ENCODE results near the gene SSTR3.
A peak's percentile ranks its signal among the peaks of the same experiment; 100 is the strongest.
"Not testable (repeated sequence)": the region's sequence is repeated elsewhere in the genome, so short reads cannot be mapped to it uniquely, and the experiment has no call there.

Gene SSTR3

DNA sequence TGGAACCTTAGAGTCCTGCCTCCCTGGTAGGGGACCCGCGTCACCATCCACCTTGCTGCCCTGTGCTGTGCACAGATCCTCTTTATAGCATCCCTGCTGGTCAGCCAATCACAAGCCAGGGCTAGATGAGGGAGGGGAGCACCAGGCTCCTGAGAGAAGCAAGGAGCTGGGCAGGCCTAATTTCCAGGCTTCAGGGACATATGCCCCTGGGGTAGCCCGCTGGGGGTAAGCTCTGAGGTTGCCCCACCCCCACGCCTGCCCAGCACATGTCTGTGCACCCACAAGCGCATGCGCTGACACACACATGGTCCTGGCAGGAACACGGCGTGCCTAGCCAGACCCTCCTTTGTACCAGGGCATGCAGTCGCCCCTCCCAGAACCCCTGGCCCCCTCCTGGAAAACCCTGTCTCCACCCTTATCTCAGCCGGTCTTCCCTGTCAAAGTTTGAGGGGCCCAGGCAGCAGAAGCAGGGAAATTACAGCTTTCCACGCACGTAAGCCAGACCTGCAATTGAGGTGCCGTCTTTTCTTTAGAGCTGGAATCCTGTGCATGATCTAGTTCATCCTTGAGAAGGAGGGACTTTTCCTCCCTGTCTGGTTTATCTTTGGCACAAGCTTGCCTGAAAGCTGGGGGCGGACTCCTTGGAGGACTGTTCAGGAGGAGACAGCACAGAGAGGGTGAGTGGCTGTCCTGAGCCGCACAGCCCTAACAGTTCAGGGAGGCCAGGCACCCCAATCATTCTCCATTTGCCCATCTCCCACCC is 2.1 kb downstream of the SSTR3 start:
- no peak for DNase-seq (ENCODE audit: low read depth)

DNA sequence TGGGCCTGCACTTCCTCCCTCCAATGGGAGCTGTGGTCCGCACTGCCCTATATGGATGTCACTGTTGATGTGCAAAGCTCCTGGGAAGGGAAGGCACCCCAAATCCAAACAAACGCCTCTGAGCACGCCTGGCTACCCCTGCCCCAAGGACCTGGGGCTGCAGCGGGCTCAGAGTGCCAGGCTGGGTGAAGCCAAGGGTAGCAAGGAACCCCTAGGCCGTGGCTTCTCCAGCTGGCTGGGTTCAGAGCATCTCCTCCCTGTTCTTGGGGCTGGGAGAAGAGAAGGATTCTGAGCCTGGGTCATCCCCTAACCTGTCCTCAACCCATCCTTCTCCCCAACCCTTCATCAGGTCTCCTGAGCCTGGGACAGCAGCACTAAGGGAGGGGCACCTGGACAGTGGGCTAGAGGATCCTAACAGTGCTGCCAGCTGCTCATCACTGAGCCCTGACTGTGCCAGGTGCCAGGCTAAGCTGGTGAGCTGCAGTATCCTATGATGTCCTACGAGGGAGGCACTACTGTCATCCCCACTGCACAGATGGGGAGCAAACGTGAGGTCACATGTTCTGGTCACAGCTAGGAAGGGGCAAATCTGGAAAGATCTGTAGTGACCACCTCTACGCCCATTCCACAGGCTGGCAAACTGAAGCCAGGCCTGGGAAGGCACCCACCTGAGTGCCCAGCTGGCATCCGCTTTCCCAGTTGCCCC is 3.0 kb downstream of the SSTR3 start:
- DNase-seq (ENCODE audit: low read depth), result no peak

DNA sequence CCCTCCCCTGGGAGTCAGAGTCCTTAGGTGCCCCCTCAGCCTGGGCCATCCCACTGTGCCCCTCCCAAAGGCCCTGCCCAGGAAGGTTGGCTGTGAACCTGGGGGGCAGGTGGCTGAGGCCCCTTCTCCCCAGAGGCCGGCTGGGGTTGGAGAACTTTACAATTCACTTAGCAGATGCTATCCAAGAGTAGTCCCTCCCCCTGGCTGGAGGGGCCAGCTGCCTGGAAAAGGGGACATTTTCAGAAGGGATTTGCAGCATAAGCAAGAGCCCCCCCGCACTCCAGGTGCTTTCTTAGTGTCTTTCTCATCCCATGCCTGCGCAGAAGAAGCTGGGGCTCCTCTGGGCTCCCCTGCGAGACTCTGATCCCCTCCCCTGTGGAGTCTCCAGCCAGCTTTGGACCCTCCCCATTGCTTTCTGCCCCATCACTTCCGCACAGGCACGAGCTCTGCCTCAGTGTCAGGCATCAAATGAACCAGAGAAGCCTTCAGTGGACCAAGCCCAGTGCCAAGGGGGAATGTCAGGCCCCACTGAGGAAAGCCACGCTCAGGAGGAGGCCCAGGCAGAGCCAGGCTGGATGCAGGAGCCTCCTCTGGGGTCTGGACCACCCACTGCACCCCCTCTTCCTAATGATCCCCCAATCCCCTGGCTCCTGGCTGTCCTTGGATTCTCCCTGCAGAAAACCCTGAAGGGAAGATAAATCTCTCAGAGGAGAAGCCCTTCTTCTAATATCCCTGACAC is 3.7 kb downstream of the SSTR3 start:
- no peak for DNase-seq (ENCODE audit: low read depth)

DNA sequence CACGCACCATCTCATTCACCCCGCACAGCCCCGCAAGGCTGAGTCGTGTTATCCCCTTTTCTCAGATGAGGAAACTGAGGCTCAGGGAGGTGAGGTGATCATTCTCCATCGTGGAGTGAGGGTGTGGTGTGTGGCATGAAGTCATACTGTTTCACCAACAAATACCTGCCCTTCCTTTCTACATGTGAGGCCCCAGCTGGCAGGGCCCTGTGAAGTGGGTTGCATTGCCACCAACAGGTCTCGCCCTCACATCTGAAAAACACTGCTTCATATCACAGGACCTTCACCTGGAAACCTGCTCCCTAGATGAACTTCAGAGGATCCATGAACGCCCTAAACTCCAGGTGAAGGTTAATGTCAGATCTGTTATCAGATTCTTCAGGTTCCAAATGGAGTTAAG is 4.3 kb downstream of the SSTR3 start:
- no peak for DNase-seq (ENCODE audit: low read depth)

DNA sequence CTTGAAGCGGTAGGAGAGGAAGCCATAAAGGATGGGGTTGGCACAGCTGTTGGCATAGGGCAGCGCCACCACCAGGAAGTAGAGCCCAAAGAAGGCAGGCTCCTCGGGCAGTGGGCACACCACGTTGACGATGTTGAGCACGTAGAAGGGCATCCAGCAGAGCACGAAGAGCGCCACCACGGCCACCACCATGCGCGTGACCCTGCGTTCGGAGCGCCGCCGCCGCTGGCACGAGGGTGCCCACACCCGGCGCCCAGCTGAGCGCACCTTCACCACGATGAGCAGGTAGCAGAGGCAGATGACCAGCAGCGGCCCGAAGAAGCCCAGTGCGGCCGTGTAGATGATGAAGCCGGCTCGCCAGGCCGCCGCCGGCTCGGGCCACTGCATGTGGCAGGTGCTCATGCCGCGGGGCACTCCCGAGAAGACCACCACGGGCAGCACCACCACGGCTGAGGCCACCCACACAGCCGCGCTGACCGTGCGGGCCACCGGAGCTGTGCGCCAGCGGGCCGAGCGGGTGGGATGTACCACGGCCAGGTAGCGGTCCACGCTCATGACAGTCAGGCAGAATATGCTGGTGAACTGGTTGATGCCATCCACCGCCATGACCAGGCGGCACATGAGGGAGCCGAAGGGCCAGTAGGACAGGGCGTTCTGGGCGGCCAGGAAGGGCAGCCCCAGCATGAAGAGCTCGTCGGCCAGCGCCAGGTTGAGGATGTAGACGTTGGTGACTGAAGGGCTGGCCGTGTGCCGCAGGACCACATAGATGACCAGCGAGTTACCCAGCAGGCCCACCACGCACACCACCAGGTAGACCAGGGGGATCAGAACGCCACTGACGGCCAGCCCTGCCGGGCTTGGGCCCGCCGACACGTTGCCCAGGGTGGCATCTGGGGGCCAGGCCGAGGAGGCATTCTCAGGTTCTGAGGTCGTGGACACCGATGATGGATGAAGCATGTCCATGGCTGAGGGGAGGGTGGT is 5.1 kb downstream of the SSTR3 start:
- no peak for DNase-seq (ENCODE audit: low read depth)

DNA sequence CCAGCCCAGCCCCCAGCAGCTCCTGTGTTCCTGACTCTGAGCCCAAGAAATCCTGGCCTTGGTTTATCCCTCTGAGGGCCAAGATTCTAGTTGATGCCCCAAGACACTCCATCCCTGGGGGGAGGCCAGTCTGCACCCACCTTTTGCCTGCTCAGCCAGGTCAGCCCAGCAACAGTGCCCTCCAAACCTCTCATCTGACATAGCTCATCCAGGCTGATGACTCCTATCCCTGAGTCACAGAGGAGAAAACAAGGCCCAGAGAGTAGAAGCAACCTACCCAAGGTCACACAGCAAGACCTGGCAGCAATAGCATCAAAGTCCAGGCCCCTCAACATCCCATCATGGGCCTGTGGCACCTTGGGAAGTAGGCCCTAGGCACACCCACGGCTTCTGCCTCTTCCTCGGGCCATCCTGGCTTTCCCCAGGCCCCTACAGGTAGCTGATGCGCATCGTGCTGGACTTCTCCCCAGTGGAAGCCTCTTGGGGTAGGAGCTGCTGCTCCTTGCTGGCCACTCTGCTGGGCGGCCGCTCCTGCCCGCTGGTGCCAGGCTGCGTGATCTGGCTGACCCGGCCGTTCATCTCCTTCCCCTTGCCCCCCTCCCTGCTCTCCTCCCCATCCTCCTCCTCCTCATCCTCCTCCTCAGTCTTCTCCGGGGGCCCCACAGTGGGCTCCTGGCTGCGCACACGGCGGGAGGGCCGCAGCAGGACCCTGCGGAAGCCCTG is 6.0 kb downstream of the SSTR3 start:
- DNase-seq (ENCODE audit: low read depth), result no peak

DNA sequence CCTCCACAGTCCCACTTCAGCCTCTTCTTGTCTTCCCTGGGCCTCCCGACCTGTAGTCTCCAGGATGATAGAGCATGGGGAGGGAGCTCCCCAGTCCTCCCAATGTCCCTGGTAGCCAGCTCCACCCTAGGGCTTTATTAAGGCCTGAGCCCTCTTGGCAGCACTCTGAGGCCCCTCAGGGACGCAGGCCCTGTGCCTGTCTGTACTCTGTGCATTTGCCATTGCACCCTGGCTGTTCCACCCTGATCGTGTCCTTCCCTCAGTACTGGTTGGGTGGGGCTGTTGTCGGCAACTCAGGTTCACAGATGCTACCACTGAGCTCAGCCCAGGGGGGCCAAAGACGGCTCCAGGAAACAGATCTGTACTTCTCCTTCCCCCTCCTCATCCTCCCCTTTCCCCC is 7.2 kb downstream of the SSTR3 start:
- DNase-seq (ENCODE audit: low read depth), result no peak

DNA sequence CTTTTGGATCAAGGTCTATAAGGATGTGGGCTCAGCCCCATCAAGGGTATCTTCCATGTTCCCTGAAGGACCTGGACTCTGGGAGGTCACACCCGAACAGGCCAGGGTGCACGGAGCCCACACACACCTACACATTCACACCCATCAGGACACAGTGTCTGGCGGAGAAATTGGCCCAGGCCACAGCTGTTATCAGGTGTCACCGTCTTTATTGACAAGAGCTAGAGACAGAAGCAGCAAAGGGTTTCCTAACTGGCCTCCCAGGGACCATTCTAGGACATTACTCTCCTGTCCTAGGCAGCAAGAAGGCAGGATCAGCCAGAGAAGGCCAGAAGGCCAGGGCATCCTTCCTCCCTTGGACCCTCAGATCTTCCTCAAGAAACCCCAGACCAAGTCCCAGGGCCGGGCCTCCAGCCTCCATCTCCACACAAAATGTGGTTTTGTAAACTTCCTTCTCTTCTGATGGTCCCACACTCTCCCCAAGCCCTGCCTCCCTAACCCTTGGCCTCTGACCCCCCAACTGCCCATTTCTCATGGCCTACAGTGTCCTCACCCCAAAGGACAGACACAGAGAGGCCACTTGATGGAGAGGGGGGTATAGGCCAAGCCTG is 8.1 kb downstream of the SSTR3 start:
- no peak for DNase-seq (ENCODE audit: low read depth)

DNA sequence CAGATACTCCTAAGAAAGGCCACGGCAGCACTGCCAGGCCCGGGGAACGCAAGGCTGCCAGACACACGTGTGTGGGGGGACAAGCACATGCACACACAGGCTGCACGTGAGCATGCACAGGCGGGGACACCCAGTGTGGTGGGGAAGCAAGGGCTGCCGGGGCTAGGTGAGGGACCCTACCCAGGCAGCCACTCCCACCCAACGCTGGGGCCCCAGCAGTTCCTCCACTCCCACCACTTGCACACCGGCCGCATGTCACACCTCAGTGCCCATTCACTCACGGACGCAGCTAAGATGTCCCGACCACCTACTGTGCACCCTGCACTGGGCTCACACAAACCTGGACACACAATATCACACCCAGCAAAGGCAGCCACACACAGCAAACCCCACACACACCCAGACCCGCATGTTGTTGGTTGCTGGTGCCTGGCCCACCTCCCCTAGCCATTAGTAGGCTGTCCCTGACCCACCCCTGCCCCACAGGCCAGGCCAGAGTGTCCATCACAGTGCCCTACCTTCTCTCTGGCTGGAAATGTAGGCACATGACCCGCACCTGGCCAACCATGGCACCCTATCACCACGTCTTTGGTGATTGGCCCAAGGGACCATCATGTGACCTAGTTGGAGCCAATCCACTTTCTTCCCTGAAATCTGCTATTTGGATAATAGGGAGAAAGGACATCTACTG is 8.8 kb downstream of the SSTR3 start:
- no peak for DNase-seq (ENCODE audit: low read depth)

DNA sequence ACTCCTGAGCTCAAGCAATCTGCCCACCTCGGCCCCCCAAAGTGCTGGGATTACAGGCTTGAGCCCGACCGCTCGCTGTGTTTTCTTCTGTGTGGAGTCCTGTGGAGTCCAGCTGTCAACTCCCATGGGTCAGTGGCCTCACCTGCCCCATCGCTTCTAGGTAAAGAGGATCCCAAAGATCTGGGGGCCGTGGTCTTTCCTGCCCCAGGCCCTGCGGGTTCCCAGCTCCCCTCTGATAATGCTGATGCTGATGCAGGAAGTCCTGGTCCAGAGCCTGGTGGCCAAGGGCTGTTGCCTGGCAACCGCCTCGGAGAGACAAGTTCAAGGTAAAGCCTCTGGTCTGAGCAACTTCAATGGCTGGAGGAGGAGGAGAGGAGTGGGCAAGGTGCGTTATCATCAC is 9.6 kb downstream of the SSTR3 start:
- DNase-seq (ENCODE audit: low read depth), result no peak

DNA sequence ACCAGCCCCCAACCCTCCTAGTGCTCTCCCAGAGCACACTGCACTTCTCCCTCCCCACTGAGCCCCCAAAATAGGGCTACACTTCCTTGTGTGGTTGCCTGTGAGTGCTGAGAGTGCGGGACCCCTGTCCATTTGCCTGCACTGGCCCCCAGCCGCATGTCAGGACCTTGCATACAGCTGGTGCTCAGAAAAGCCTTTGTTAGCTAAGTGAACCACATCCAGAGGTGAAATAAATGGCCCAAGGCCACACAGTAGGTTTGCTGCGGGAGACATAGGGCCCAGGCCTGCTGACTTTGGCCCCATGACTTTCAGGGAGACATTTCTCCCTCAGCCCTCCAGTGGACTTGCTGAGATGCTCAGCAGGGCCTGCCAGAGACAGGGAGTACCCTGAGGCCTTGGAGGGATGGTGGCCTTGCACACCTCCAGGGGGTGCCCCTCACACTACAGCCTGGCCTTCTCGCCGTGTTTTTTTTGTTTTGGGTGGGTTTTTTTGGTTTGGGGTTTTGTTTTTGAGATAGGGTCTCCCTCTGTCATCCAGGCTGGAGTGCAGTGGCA is 10.2 kb downstream of the SSTR3 start:
- no peak for DNase-seq (ENCODE audit: low read depth)

DNA sequence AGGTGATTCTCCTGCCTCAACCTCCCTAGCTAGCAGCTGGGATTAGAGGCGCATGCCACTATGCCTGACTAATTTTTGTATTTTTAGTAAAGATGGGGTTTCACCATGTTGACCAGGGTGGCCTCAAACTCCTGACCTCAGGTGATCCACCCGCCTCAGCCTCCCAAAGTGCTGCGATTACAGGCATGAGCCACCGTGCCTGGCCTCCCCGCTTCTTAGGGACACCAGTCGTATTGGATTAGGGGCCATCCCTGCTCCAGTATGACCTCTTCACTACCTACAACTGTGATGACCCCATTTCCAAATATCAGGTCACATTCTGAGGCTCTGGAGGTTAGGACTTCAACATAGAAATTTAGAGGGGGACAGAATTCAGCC is 10.8 kb downstream of the SSTR3 start:
- DNase-seq (ENCODE audit: low read depth), result not testable (repeated sequence)

DNA sequence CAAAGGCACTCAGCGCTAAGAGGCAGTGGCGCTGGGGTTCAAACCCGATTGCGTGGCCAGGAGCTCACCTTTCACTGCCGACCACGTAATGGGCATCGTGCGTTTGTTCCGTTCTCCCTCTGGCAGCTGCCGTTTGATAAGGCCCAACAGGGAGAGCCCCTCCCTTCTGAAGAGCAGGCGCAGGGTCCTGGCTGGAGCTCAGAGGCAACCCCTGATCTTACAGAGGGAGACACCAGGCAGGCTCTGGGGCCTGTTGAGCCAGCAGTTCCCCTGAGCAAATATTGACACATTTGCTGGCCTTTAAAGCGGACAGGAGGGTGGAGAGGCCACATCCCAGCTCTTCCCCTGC is 12.5 kb downstream of the SSTR3 start:
- DNase-seq (ENCODE audit: low read depth), result no peak

DNA sequence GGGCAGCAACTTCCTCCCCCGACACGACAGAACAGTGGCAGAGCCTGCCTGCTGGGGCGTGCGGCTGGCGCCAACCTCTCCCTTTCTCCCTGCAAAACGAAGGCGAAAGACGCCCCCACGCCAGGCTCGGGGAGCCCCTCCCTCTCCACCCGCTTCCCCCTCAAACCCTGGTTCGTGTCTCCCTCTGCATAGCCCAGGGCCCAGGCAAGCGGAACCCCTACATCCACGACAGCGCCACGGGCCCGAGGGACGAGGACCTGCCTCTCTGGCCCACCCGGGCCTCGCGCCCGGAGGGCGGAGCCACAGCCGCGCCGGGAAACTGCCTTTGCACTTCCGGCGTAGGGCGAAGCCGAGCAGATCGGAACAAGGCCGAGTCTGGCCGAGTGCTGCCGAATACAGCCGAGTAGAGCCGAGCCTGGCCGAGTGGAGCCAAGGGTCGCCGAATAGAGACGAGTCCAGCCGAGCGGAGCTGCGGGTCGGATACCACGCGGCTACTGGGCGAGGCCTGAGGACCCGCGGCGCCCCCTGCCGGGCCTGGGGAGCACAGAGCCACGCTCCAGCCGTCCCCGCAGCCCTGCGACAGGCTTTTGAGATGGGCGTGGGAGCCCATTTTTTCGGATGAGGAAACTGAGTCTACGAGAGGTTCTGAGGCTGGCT is 13.0 kb downstream of the SSTR3 start:
- DNase-seq (ENCODE audit: low read depth), result peak; percentile 96

DNA sequence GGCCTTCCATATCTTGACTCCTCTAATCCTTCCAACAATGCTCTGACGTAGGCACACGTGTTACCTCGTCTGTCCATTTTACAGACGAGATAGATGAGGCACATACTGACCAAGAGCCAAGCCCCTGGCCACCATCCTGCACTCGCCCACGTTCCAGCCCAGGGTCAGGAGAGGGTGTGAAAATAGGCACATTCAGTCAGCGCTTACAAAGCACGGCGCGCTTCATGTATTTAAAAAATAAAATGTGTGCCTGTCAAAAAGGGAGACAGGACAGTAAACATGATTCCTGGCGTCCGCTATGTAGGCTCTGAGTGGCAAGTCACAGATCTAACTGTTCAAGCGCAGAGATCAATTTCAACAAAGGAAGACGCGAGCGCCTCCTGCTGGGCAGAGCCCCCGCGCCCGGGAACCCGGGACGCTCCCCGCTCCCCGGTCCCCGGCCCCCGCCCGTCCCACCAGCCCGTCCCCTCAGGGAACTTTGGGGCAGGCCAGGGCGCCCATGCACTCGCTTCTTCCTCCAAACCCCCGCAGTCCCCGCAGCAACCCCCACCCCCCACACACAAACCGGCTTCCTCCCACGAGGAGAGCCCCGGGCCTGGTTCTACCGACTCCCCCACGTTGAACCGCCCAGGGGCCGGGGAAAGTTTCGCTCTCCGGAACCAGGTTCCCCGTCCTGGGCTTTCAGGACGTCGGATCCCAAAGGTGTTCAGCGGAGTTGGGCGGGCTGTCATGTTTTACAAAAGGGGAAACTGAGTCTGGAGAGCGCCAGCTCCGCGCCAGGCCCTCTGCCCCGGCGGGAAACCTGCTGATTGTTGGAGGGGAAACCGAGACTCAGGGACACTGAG is 13.8 kb downstream of the SSTR3 start:
- DNase-seq (ENCODE audit: low read depth), result peak; percentile 58

DNA sequence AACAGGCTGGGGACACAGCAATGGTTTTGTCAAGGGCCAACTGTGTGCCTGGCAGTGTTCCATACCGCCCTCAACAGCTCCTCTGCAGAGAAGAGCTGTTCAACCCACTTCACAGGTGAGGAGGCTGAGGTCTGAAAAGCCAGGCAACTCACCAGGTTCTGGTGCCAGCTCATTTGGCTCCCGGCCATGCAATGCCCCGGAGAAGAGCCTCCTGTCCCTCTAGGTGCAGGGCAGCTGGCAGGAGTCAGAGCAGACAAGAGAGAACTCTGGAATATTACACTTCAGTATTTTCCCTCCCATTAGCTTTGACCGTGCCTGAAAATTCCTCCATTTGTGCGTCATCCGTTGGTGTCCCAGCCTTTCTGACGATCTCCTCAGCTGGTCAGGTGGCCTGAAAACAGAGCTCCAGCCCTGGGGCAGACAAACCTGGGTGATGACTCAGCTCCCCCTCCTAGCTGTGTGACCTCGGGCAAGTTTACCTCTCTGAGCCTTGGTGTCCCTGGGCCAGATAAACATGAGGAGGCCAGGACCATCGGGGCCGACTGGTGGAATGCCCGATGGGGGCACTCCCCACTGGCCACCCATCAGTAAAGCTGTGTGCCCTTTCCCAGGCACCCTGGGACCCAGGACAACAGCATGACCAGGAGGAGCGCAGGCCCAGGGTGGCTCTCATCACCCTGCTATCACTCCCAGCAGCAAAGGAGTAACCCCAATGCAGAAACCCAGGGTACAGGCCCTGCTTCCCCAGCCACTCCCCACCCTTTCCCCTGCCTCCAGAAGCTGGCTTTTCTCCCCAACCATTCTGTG is 14.6 kb downstream of the SSTR3 start:
- peak; percentile 45 for DNase-seq (ENCODE audit: low read depth)

Measured in fibroblast of gingiva (primary cell).